PC-9 (cell line): ENCODE measurements around the gene NLN.

Experiments
- EZH2 ChIP-seq: fragments of 200-600 bp; sonication (generic); IDR thresholded peaks from 2 replicates; pipeline ENCODE4 v1.8.0; 2017; ENCODE audit warnings: antibody characterized with exemption, low read depth
- TF ChIP-seq, protein P1 (sequence below): fragments of 200-600 bp; sonication (generic); conservative IDR thresholded peaks from 2 replicates; pipeline ENCODE4 v1.6.1; 2017; ENCODE audit warnings: mixed run types, antibody characterized with exemption, mild to moderate bottlenecking, moderate library complexity

DNA sequence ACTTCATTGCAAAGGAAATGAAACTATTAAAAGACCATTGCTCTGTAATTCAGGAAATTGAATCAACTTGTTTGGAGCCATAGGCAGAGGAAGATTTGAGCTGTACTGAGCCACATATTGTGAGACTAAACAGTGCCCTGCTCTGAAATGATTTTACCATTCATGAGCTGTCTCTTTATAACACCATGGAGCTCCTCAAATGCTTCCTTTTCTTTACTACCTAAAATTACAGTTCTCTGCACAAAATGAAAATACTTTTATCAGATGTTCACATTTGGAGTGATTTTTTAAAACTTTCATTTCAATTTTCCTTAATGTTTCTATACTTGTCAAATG is 97.9 kb downstream of the NLN start:
- no peak for TF ChIP-seq EZH2
- TF ChIP-seq, protein P1, sequence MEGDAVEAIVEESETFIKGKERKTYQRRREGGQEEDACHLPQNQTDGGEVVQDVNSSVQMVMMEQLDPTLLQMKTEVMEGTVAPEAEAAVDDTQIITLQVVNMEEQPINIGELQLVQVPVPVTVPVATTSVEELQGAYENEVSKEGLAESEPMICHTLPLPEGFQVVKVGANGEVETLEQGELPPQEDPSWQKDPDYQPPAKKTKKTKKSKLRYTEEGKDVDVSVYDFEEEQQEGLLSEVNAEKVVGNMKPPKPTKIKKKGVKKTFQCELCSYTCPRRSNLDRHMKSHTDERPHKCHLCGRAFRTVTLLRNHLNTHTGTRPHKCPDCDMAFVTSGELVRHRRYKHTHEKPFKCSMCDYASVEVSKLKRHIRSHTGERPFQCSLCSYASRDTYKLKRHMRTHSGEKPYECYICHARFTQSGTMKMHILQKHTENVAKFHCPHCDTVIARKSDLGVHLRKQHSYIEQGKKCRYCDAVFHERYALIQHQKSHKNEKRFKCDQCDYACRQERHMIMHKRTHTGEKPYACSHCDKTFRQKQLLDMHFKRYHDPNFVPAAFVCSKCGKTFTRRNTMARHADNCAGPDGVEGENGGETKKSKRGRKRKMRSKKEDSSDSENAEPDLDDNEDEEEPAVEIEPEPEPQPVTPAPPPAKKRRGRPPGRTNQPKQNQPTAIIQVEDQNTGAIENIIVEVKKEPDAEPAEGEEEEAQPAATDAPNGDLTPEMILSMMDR: no peak
